Sigmoid colon (tissue), 7 donors: ENCODE measurements around the gene MSI1. TPM values are rescaled to one million over a fixed set of nuclear protein-coding genes. Genes with fewer than 3 reads are reported as not detected.

ENCODE experiments used
- DNase-seq: peaks from one replicate; pipeline ENCODE4 v3.0.0-alpha.2; 2019
- H3K27ac ChIP-seq, 4 donors: fragments of 200-600 bp; sonication (generic); one replicate each; pipeline ENCODE4 v1.5.1; 2016 to 2019; ENCODE audit warnings: mild to moderate bottlenecking in 1 of 4
- H3K27me3 ChIP-seq, 3 donors: fragments of 200-600 bp; sonication (generic); one replicate each; pipeline ENCODE4 v1.5.1; 2019; ENCODE audit warnings: mild to moderate bottlenecking in 1 of 3
- H3K36me3 ChIP-seq, 4 donors: fragments of 200-600 bp; sonication (generic); one replicate each; pipeline ENCODE4 v1.5.1; 2016 to 2019
- H3K4me1 ChIP-seq, 4 donors: fragments of 200-600 bp; sonication (generic); one replicate each; pipeline ENCODE4 v1.5.1; 2017 to 2019
- H3K4me3 ChIP-seq, 4 donors: fragments of 200-600 bp; sonication (generic); one replicate each; pipeline ENCODE4 v1.5.1; 2017 to 2019; ENCODE audit warnings: mild to moderate bottlenecking in 2 of 4, moderate library complexity in 1 of 4
- H3K9me3 ChIP-seq, 4 donors: fragments of 200-600 bp in 3 of 4; sonication (generic) in 3 of 4; one replicate each; pipeline versions ENCODE4 v1.5.1 to v1.6.1; 2013 to 2019
- CTCF ChIP-seq, 4 experiments: fragments of 450-650 bp in 3 of 4; fragments of 200-600 bp in 1 of 4; IDR thresholded peaks; one replicate each; pipeline ENCODE4 v1.5.1; 2016 to 2019; ENCODE audit warnings: antibody characterized with exemption in 4 of 4, mild to moderate bottlenecking in 3 of 4, moderate library complexity in 2 of 4
- EP300 ChIP-seq, 4 donors: sonication (generic); formaldehyde crosslinking; IDR thresholded peaks; one replicate each; pipeline ENCODE4 v1.6.1; 2017; ENCODE audit warnings: antibody characterized with exemption in 4 of 4
- POLR2A ChIP-seq, 2 donors: fragments of 450-650 bp; IDR thresholded peaks; one replicate each; pipeline ENCODE4 v1.6.1; 2016; ENCODE audit warnings: antibody characterized with exemption in 2 of 2, mild to moderate bottlenecking in 2 of 2, moderate library complexity in 2 of 2
- POLR2AphosphoS5 ChIP-seq, 4 donors: sonication (generic); formaldehyde crosslinking; IDR thresholded peaks; one replicate each; pipeline ENCODE4 v1.6.1; 2017; ENCODE audit warnings: antibody characterized with exemption in 4 of 4
- WGBS, 2 donors: extraction: QIAGEN DNeasy Blood & Tissue Kit; methylation state at CpG; one replicate each; pipeline ENCODE4 v1.1.7; 2013; 5-methylcytosine and 5-hydroxymethylcytosine counted together
- intact Hi-C: fragments of 100-400 bp; cut with DNase I; formaldehyde crosslinking; loops from one replicate; pipeline ENCODE4 v1.15.1; 2023
- polyA plus RNA-seq, 3 donors: library from polyadenylated mRNA; stranded (reverse); fragments of 200-250 nt; gene quantifications; one replicate each; pipeline ENCODE4 v1.2.3, GENCODE V29; 2013
- total RNA-seq, 4 donors: library from RNA; depleted of rRNA; stranded (reverse); fragments of >200 nt; gene quantifications; one replicate each; pipeline ENCODE4 v1.1.0, GENCODE V29; 2016
- donor health status: healthy with polysubstance abuse.
- donor health status: Bipolar disorder and iron deficiency.
- donor health status: healthy.

Gene MSI1
- total and polyA plus RNA-seq, 7 donors = 0.60 to 1.2 (median 0.91) TPM; not detected in 3

GRCh38 chr12:120367233-120367923 is 1.6 kb downstream of the MSI1 start:
- no peak for DNase-seq
- TF ChIP-seq CTCF (IDR thresholded peaks at IDR 0.05) (no peak), POLR2A (IDR thresholded peaks at IDR 0.05) (no peak), EP300 (IDR thresholded peaks at IDR 0.05) (no peak), POLR2AphosphoS5 (IDR thresholded peaks at IDR 0.05) (no peak)
- peaks cover 27 to 52% (median 44%) of the 10 kb centered on the region in 3 donors for H3K27me3 ChIP-seq
- H3K9me3 ChIP-seq = no peaks in the 10 kb centered on the region
- H3K27ac ChIP-seq = peak overlapping the region in 1 of 4 donors; percentile 43
- WGBS, 2 donors = 18 to 29% methylated on average over 10 of the region's 10 CpGs
- H3K4me3 ChIP-seq = peak overlapping the region in 1 of 4 donors; percentile 31
- H3K4me1 ChIP-seq = peaks cover 0 to 21% (median 18%) of the 10 kb centered on the region in 4 donors
- intact Hi-C loops = no loop called here
- H3K36me3 ChIP-seq = no peaks in the 10 kb centered on the region

- no peak overlapping the region for H3K4me3 ChIP-seq
- intact Hi-C loops = no loop called here
- H3K4me1 ChIP-seq = peaks cover 0 to 25% (median 21%) of the 10 kb centered on the region in 4 donors
- peak overlapping the region in 1 of 4 donors; percentile 43 for H3K27ac ChIP-seq
- TF ChIP-seq POLR2AphosphoS5 (IDR thresholded peaks at IDR 0.05) (no peak), POLR2A (IDR thresholded peaks at IDR 0.05) (no peak), EP300 (IDR thresholded peaks at IDR 0.05) (no peak), CTCF (IDR thresholded peaks at IDR 0.05) (no peak)
- 20 to 70% methylated on average over 7 of the region's 7 CpGs for WGBS, 2 donors
- H3K27me3 ChIP-seq = peaks cover 27 to 52% (median 38%) of the 10 kb centered on the region in 3 donors
- DNase-seq = no peak
- H3K9me3 ChIP-seq = no peaks in the 10 kb centered on the region
- no peaks in the 10 kb centered on the region for H3K36me3 ChIP-seq
Measured at GRCh38 chr12:120366845-120367232, 2.1 kb downstream of the MSI1 start.

- WGBS, 2 donors = 24 to 83% methylated on average over 7 of the region's 7 CpGs
Measured at GRCh38 chr12:120366341-120366705, 2.6 kb downstream of the MSI1 start.

GRCh38 chr12:120365675-120366340 is 3.2 kb downstream of the MSI1 start:
- no peaks in the 10 kb centered on the region for H3K9me3 ChIP-seq
- H3K27ac ChIP-seq = peak overlapping the region in 1 of 4 donors; percentile 43
- peaks cover 0 to 32% (median 28%) of the 10 kb centered on the region in 4 donors for H3K4me1 ChIP-seq
- peaks cover 27 to 48% (median 30%) of the 10 kb centered on the region in 3 donors for H3K27me3 ChIP-seq
- intact Hi-C loops = no loop called here
- DNase-seq = no peak
- no peak for TF ChIP-seq CTCF (IDR thresholded peaks at IDR 0.05)
- TF ChIP-seq POLR2A (IDR thresholded peaks at IDR 0.05) = no peak
- TF ChIP-seq POLR2AphosphoS5 (IDR thresholded peaks at IDR 0.05) = no peak
- no peak for TF ChIP-seq EP300 (IDR thresholded peaks at IDR 0.05)
- whole genome bisulfite sequencing, 2 donors = 17 to 62% methylated on average over 13 of the region's 13 CpGs
- no peaks in the 10 kb centered on the region for H3K36me3 ChIP-seq
- no peak overlapping the region for H3K4me3 ChIP-seq

More at GRCh38 chr12:120366341-120366705, 2.6 kb downstream of the MSI1 start:
- TF ChIP-seq CTCF (IDR thresholded peaks at IDR 0.05) (no peak), POLR2AphosphoS5 (IDR thresholded peaks at IDR 0.05) (no peak), POLR2A (IDR thresholded peaks at IDR 0.05) (no peak), EP300 (IDR thresholded peaks at IDR 0.05) (no peak)
- Histone ChIP-seq H3K27me3 (peaks cover 27 to 48% (median 35%) of the 10 kb centered on the region in 3 donors), H3K4me1 (peaks cover 0 to 31% (median 26%) of the 10 kb centered on the region in 4 donors), H3K4me3 (no peak overlapping the region), H3K27ac (peak overlapping the region in 1 of 4 donors; percentile 43), H3K36me3 (no peaks in the 10 kb centered on the region), H3K9me3 (no peaks in the 10 kb centered on the region)
- intact Hi-C loops = no loop called here
- DNase-seq = no peak
